NT2/D1 (cell line): ENCODE data around the gene GMDS.

Experiments used
- DNase-seq: peaks from one replicate; pipeline ENCODE4 v3.0.0-alpha.2; 2011; ENCODE audit warnings: low read depth, low spot score
- H3K27me3 ChIP-seq: 2 replicates; pipeline ENCODE4 v1.6.0; 2011; ENCODE audit warnings: mild to moderate bottlenecking; ENCODE audit not compliant: insufficient read length, insufficient read depth
- H3K36me3 ChIP-seq: 2 replicates; pipeline ENCODE4 v1.6.1; 2011; ENCODE audit warnings: mild to moderate bottlenecking, low read length, mixed read lengths; ENCODE audit not compliant: insufficient read depth, insufficient read length
- H3K4me1 ChIP-seq: 2 replicates; pipeline ENCODE4 v1.5.1; 2011; ENCODE audit not compliant: insufficient read depth, insufficient read length
- H3K4me3 ChIP-seq: 2 replicates; pipeline ENCODE4 v1.5.1; 2011; ENCODE audit warnings: low read depth; ENCODE audit not compliant: insufficient read length
- H3K9ac ChIP-seq: 2 replicates; pipeline ENCODE4 v1.6.0; 2011; ENCODE audit warnings: low read depth; ENCODE audit not compliant: insufficient read length
- H3K9me3 ChIP-seq: 2 replicates; pipeline ENCODE4 v1.5.1; 2011; ENCODE audit warnings: mild to moderate bottlenecking, low read length; ENCODE audit not compliant: insufficient read depth
- SUZ12 ChIP-seq: IDR thresholded peaks from 2 replicates; pipeline ENCODE4 v1.6.1; 2011; ENCODE audit not compliant: insufficient read length, insufficient read depth; ENCODE audit errors: extremely low read depth
- YY1 ChIP-seq: IDR thresholded peaks from 2 replicates; pipeline ENCODE4 v1.6.1; 2011; ENCODE audit not compliant: insufficient read length, insufficient read depth
- ZNF274 ChIP-seq: IDR thresholded peaks from 2 replicates; pipeline ENCODE4 v1.6.1; 2011; ENCODE audit warnings: mild to moderate bottlenecking, low read depth, low read length

GMDS gene

DNA sequence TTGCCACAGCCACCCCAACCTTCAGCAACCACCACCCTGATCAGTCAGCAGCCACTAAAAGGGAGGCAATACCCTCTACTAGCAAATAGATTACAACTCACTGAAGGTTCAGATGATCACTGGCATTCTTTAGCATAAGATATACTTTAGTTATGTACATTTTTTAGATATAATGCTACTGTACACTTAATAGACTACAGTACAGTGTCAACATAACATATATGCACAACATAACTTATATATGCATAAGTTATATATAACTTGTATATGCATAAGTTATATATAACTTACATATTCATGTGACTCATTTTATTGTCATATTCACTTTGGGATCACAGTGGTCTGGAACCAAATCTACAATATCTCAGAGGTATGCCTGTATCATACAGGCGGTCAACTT, 61.7 kb downstream of the GMDS start:
- H3K4me1 ChIP-seq = no peaks in the 10 kb centered on the region
- H3K36me3 ChIP-seq = no peaks in the 10 kb centered on the region
- H3K4me3 ChIP-seq = no peak overlapping the region
- DNase-seq = no peak
- H3K27me3 ChIP-seq = no peaks in the 10 kb centered on the region
- H3K9ac ChIP-seq = no peak overlapping the region
- TF ChIP-seq ZNF274 (no peak), SUZ12 (no peak), YY1 (no peak)
- H3K9me3 ChIP-seq = no peaks in the 10 kb centered on the region

DNA sequence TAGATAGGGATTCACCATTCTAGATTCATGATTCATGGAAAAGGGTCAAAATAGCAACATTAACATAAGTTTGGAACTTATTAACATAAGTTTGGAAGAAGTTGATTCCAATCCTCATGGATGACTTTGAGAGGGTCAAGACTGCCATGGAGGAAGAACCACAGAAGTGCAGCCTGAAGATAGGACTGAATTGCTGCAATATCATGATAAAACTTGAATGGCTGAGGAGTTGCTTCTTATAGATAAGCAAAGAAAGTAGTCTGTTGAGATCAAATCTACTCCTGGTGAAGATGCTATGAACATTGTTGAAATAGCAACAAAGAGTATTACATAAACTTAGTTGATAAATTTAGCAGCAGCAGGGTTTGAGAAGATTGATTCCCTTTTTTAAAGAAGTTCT, 62.2 kb downstream of the GMDS start:
- TF ChIP-seq SUZ12 (no peak), YY1 (no peak), ZNF274 (no peak)
- no peak overlapping the region for H3K4me3 ChIP-seq
- H3K27me3 ChIP-seq = no peaks in the 10 kb centered on the region
- no peaks in the 10 kb centered on the region for H3K36me3 ChIP-seq
- H3K4me1 ChIP-seq = no peaks in the 10 kb centered on the region
- no peaks in the 10 kb centered on the region; the same call in 1 of the 2 replicates for H3K9me3 ChIP-seq
- no peak overlapping the region for H3K9ac ChIP-seq
- no peak for DNase-seq

DNA sequence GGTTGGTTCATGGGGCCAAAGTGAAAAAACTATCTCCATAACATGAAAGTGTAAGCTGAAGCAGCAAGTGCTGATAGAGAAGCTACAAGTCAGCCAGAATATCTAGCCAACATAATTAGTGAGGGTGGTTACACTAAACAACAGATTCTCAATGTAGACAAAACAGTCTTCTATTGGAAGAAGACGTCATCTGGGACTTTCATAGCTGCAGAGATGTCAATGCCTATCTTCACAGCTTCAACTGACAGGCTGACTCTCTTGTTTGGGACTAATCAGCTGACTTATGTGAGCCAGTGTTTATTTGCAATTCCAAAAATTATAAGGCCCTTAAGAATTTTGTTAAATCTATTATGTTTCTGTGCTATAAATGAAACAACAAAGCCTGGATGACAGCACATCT, 63.2 kb downstream of the GMDS start:
- H3K36me3 ChIP-seq = no peaks in the 10 kb centered on the region
- no peak overlapping the region for H3K9ac ChIP-seq
- no peak for DNase-seq
- TF ChIP-seq ZNF274 (no peak), YY1 (no peak), SUZ12 (no peak)
- no peak overlapping the region for H3K4me3 ChIP-seq
- H3K27me3 ChIP-seq = no peaks in the 10 kb centered on the region
- no peaks in the 10 kb centered on the region for H3K4me1 ChIP-seq
- H3K9me3 ChIP-seq = no peaks in the 10 kb centered on the region; the same call in 1 of the 2 replicates

DNA sequence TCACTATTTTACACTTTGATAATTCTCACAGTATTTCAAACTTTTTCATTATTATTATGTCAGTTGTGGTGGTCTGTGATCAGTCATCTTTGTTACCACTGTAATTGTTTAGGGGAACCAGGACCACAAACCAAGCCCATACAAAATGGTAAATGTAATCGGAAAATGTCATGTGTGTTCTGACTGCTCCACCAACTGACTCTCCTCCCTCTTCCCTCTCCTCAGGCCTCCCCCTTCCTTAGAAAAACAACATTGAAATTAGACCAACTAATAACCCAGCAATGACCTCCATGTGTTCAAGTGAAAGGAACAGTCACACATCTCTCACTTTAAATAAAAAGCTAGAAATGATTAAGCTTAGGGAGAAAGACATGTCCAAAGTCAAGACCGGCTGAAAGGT, 63.8 kb downstream of the GMDS start:
- Histone ChIP-seq H3K4me3 (no peak overlapping the region), H3K9me3 (no peaks in the 10 kb centered on the region; the same call in 1 of the 2 replicates), H3K9ac (no peak overlapping the region), H3K4me1 (no peaks in the 10 kb centered on the region), H3K36me3 (no peaks in the 10 kb centered on the region), H3K27me3 (no peaks in the 10 kb centered on the region)
- no peak for DNase-seq
- TF ChIP-seq ZNF274 (no peak), SUZ12 (no peak)

DNA sequence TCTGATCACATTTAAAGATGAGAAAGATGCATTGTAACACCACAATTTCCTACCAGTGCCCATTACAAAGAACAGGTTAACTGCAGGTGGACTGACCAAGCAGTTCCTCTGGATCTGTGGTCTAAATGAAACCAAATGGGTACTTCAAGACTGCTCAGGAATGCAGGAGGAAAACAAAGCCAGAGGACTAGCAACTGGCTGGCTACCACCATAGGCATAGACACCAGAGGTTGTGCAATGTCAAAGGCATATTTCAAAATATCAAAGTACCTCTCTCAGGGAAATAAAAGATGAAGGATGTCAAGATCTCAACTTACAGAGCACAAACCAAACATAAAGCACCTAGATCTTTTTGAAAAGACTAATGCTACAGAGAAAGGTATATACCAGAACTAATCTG, 65.5 kb downstream of the GMDS start:
- TF ChIP-seq YY1 = no peak
- TF ChIP-seq SUZ12 = no peak
- Histone ChIP-seq H3K4me1 (no peaks in the 10 kb centered on the region), H3K36me3 (no peaks in the 10 kb centered on the region), H3K4me3 (no peak overlapping the region), H3K27me3 (no peaks in the 10 kb centered on the region), H3K9ac (no peak overlapping the region), H3K9me3 (no peaks in the 10 kb centered on the region; the same call in 1 of the 2 replicates)
- DNase-seq = no peak

DNA sequence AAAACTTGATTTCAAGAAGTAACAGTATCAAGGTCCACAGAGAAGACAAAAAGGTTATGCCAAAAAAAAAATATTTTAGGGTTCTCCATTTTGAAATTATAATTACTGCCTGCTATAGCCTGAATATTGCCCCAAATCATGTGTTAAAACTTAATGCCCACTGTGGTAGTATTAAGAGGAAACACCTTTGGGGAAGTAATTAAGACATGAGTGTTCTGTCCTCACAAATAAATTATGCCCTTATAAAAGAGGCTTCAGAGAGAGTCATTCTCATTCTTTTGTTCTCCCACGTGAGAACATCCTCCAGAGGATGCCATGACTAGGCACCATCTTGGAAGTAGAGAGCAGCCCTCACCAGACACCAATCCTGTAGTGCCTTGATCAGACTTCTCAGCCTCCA, 66.2 kb downstream of the GMDS start:
- H3K36me3 ChIP-seq = no peaks in the 10 kb centered on the region
- H3K9me3 ChIP-seq = no peaks in the 10 kb centered on the region; the same call in 1 of the 2 replicates
- no peaks in the 10 kb centered on the region for H3K27me3 ChIP-seq
- H3K4me1 ChIP-seq = no peaks in the 10 kb centered on the region
- TF ChIP-seq ZNF274 = no peak
- no peak for TF ChIP-seq YY1
- no peak for TF ChIP-seq SUZ12
- DNase-seq = no peak
- H3K4me3 ChIP-seq = no peak overlapping the region
- no peak overlapping the region for H3K9ac ChIP-seq

DNA sequence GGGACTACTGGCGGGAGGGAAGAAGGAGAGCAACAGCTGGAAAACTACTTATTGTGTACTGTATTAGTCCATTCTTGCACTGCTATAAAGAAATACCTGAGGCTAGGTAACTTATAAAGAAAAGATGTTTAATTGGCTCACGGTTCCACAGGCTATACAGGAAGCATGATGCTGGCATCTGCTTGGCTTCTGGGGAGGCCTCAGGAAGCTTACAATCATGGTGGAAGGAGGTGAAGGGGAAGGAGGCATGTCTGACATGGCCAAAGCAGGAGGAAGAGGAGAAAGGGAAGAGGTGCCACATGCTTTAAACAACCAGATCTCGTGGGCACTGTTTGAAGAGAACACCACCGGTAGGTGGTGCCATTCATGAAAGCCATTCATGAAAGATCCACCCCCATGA, 67.3 kb downstream of the GMDS start:
- Histone ChIP-seq H3K4me1 (no peaks in the 10 kb centered on the region), H3K36me3 (no peaks in the 10 kb centered on the region), H3K9ac (no peak overlapping the region), H3K4me3 (no peak overlapping the region), H3K9me3 (no peaks in the 10 kb centered on the region; the same call in 1 of the 2 replicates), H3K27me3 (no peaks in the 10 kb centered on the region)
- no peak for DNase-seq
- TF ChIP-seq ZNF274 (no peak), SUZ12 (no peak), YY1 (no peak)

DNA sequence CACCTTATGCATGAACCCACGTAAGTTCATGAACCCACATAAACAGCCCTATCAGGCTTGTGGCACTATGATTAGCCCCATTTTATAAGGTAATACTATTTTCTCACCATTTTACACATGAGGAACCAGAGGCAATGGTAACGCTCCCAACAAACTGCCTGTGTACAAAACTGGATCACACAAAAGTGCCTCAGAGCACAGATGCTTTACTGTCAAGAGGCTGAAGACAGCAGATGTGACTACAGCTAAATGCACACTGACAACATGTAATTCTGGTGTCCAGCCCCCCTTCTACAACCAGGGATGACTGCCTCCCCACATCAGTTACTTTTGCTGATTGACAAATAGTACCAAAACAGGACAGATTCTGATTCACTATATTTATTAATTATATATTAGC, 69.6 kb downstream of the GMDS start:
- no peak overlapping the region for H3K4me3 ChIP-seq
- H3K9me3 ChIP-seq = no peaks in the 10 kb centered on the region; the same call in 1 of the 2 replicates
- no peak overlapping the region for H3K9ac ChIP-seq
- no peaks in the 10 kb centered on the region for H3K27me3 ChIP-seq
- no peak for DNase-seq
- no peaks in the 10 kb centered on the region for H3K4me1 ChIP-seq
- H3K36me3 ChIP-seq = no peaks in the 10 kb centered on the region
- TF ChIP-seq SUZ12 = no peak
- no peak for TF ChIP-seq YY1
- TF ChIP-seq ZNF274 = no peak
